GM12892 (cell line): ENCODE results near the gene SLCO2A1.

Experiments used
- POLR2A ChIP-seq: IDR thresholded peaks from 2 replicates; pipeline ENCODE4 v1.6.1; 2011; ENCODE audit warnings: low read depth, low read length, control low read depth
- POLR2AphosphoS5 ChIP-seq: IDR thresholded peaks from 2 replicates; pipeline ENCODE4 v1.6.1; 2011; ENCODE audit warnings: low read depth, low read length, control low read depth
- TAF1 ChIP-seq: IDR thresholded peaks from 2 replicates; pipeline ENCODE4 v1.6.1; 2011; ENCODE audit warnings: low read depth, mild to moderate bottlenecking, control low read depth, low read length, borderline replicate concordance

DNA sequence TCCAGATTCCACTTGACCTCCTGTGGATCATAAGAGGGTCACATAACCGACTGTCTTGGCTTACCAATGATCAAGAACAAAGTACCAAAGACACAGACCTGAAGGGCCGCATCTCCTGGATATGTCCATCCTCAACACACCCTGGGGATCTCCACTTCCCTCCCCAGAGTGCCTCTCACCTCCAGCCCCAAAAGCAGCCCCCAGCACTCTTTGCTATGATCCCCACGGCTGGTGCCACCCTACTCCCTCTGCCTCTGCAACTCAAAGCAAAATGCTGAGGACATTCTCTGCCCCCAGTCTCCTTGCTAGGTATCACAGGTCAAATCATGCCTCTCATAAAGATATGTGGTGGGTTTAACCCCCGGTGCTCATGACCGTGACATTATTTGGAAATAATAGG is 32.7 kb downstream of the SLCO2A1 start:
- no peak for TF ChIP-seq TAF1
- TF ChIP-seq POLR2AphosphoS5: no peak
- TF ChIP-seq POLR2A: no peak
